HepG2 (cell line): ENCODE measurements around the gene PLAAT3. TPM values are rescaled to one million over a fixed set of nuclear protein-coding genes. Genes with fewer than 3 reads are reported as not detected.

ENCODE experiments used
- ATAC-seq: fragments of 200-7000 bp; cut with Tn5 transposase; 3 replicates; pipeline ENCODE4 v1.9.1; 2020; ENCODE audit warnings: mild to moderate bottlenecking, moderate library complexity
- BruUV-seq: library from RNA; stranded (reverse); fragments of 400-500 nt; replicated peaks from 2 replicates; lab custom pipeline; 2021; lab: Mats Ljungman, UMichigan
- CTCF ChIA-PET: fragments of 300-600 bp; formaldehyde crosslinking; extraction: SDS; loops from one replicate; lab custom pipeline; 2021; ENCODE audit warnings: low total read pairs, inconsistent platforms, low intra/inter-chr PET ratio; lab: Yijun Ruan, JAX
- POLR2A ChIA-PET: fragments of 350-600 bp; sonication (Branson Sonifier 250); formaldehyde crosslinking; loops from one replicate; lab custom pipeline; 2020; ENCODE audit warnings: antibody characterized with exemption, inconsistent platforms; lab: Yijun Ruan, JAX
- DNase-seq: peaks from one replicate; pipeline ENCODE4 v3.0.0-alpha.2; 2015; ENCODE audit warnings: low spot score
- FAIRE-seq: peaks from 3 replicates; lab custom pipeline; 2011; peaks lifted over from hg19 to GRCh38; lab: Jason Lieb, UNC
- H2AFZ ChIP-seq: one replicate; pipeline ENCODE4 v1.6.1; 2011; ENCODE audit warnings: low read length, inconsistent platforms
- H3K27ac ChIP-seq: fragments of 300-600 bp; 3 replicates; pipeline ENCODE4 v1.8.0; 2011; ENCODE audit warnings: mixed run types, mild to moderate bottlenecking, mixed read lengths, low read length, inconsistent platforms; ENCODE audit not compliant: insufficient read depth; ENCODE audit errors: extremely low read length
- H3K27me3 ChIP-seq, 2 experiments: fragments of 200-600 bp in 1 of 2; 2 replicates in 1 of 2; 3 replicates in 1 of 2; pipeline versions ENCODE4 v1.6.0 to v1.8.0; 2011; ENCODE audit warnings: low read length in 2 of 2, mild to moderate bottlenecking in 2 of 2, moderate library complexity in 2 of 2, inconsistent platforms in 1 of 2; ENCODE audit not compliant: insufficient read depth in 2 of 2, control insufficient read depth in 1 of 2
- H3K36me3 ChIP-seq, 2 experiments: fragments of 200-600 bp in 1 of 2; replicated peaks in 1 of 2; 2 replicates in 1 of 2; 3 replicates in 1 of 2; pipeline versions ENCODE4 v1.5.1 to v1.8.0; 2011; ENCODE audit warnings: low read length in 2 of 2, inconsistent platforms in 1 of 2; ENCODE audit not compliant: insufficient read depth in 2 of 2, control insufficient read depth in 1 of 2
- H3K4me1 ChIP-seq: 2 replicates; pipeline ENCODE4 v1.5.1; 2012; ENCODE audit warnings: low read length, inconsistent platforms; ENCODE audit not compliant: insufficient read depth
- H3K4me2 ChIP-seq: 2 replicates; pipeline ENCODE4 v1.6.0; 2011; ENCODE audit warnings: low read depth, low read length, inconsistent platforms
- H3K4me3 ChIP-seq, 3 experiments: fragments of 200-600 bp in 1 of 3; sonication (generic), shearing (Covaris generic) in 1 of 3; replicated peaks in 1 of 3; 2 replicates each; pipeline ENCODE4 v1.5.1; 2011 to 2016; ENCODE audit warnings: low read length in 3 of 3, inconsistent platforms in 2 of 3, low read depth in 2 of 3, mild to moderate bottlenecking in 2 of 3, control low read depth in 1 of 3, mixed read lengths in 1 of 3; ENCODE audit not compliant: insufficient read depth in 1 of 3
- H3K79me2 ChIP-seq: one replicate; pipeline ENCODE4 v1.6.1; 2011; ENCODE audit warnings: low read length, inconsistent platforms; ENCODE audit not compliant: insufficient read depth
- H3K9ac ChIP-seq: 2 replicates; pipeline ENCODE4 v1.6.0; 2011; ENCODE audit warnings: mild to moderate bottlenecking, low read depth, low read length, inconsistent platforms; ENCODE audit not compliant: insufficient read depth
- H3K9me3 ChIP-seq: 2 replicates; pipeline ENCODE4 v1.5.1; 2012; ENCODE audit warnings: mild to moderate bottlenecking, low read length
- H4K20me1 ChIP-seq: 2 replicates; pipeline ENCODE4 v1.6.0; 2011; ENCODE audit warnings: inconsistent platforms, mild to moderate bottlenecking, low read length, moderate library complexity; ENCODE audit not compliant: insufficient read depth
- DMAP1 ChIP-seq: IDR thresholded peaks from 2 replicates; pipeline ENCODE4 v1.6.1; 2016
- FLYWCH1 ChIP-seq: sonication (generic); formaldehyde crosslinking; IDR thresholded peaks from 2 replicates; pipeline ENCODE4 v1.8.1; 2023; ENCODE audit warnings: mild to moderate bottlenecking, missing genetic modification reagents
- FOXC1 ChIP-seq: sonication (generic); formaldehyde crosslinking; IDR thresholded peaks from 2 replicates; pipeline ENCODE4 v1.8.0; 2022; ENCODE audit warnings: mild to moderate bottlenecking, missing genetic modification reagents, borderline replicate concordance
- FOXM1 ChIP-seq: sonication (generic); formaldehyde crosslinking; IDR thresholded peaks from 2 replicates; pipeline ENCODE4 v1.5.0; 2020; ENCODE audit warnings: missing genetic modification reagents
- HDAC1 ChIP-seq: sonication (generic); formaldehyde crosslinking; IDR thresholded peaks from 2 replicates; pipeline ENCODE4 v1.5.1; 2020; ENCODE audit warnings: mild to moderate bottlenecking, missing genetic modification reagents
- IKZF1 ChIP-seq: fragments of 450-650 bp; IDR thresholded peaks from 2 replicates; pipeline ENCODE4 v1.7.1; 2016
- NFE2L2 ChIP-seq: fragments of 150-350 bp; IDR thresholded peaks from 2 replicates; pipeline ENCODE4 v1.6.1; 2014; ENCODE audit warnings: low read length
- POLR2AphosphoS5 ChIP-seq: IDR thresholded peaks from 2 replicates; pipeline ENCODE4 v1.6.1; 2012; ENCODE audit warnings: low read depth, low read length
- SP4 ChIP-seq: sonication (generic); formaldehyde crosslinking; IDR thresholded peaks from 2 replicates; pipeline ENCODE4 v1.8.1; 2023; ENCODE audit warnings: mild to moderate bottlenecking, missing genetic modification reagents
- THRA ChIP-seq: sonication (generic); formaldehyde crosslinking; IDR thresholded peaks from 2 replicates; pipeline ENCODE4 v1.4.0; 2020; ENCODE audit warnings: missing genetic modification reagents, borderline replicate concordance
- TOPORS ChIP-seq: sonication (generic); formaldehyde crosslinking; IDR thresholded peaks from 2 replicates; pipeline ENCODE4 v1.8.0; 2023; ENCODE audit warnings: mild to moderate bottlenecking, missing genetic modification reagents
- ZNF10 ChIP-seq: sonication (generic); formaldehyde crosslinking; IDR thresholded peaks from 2 replicates; pipeline ENCODE4 v1.4.0; 2020; ENCODE audit warnings: mild to moderate bottlenecking, low read depth, missing genetic modification reagents, borderline replicate concordance
- ZNF468 ChIP-seq: sonication (generic); formaldehyde crosslinking; IDR thresholded peaks from 2 replicates; pipeline ENCODE4 v1.8.0; 2022; ENCODE audit warnings: mild to moderate bottlenecking, moderate library complexity, missing genetic modification reagents
- WGBS: methylation state at CpG from one replicate; pipeline ENCODE4 v1.1.6; 2017; ENCODE audit warnings: low lambda C conversion rate; 5-methylcytosine and 5-hydroxymethylcytosine counted together
- in situ Hi-C: cut with HindIII; loops from 2 replicates; pipeline ENCODE4 v1.10.0; 2017; ENCODE audit warnings: low pct_unique_long_range_greater_than_20kb; ENCODE audit not compliant: extremely low pct_ligation_motif_present
- intact Hi-C: fragments of 100-400 bp; cut with micrococcal nuclease; formaldehyde crosslinking; loops from one replicate; pipeline ENCODE4 v1.10.0; 2022; ENCODE audit not compliant: unreplicated experiment
- polyA plus RNA-seq, 8 experiments: library from polyadenylated mRNA; depleted of rRNA in 3 of 8; stranded (reverse) in 7 of 8; unstranded in 1 of 8; fragments of >200 nt; fragmentation: Illumina TruSeq in 4 of 8; extraction: Trizol in 4 of 8; gene quantifications; 2 replicates each; pipeline versions ENCODE4 v1.2.1 to v1.2.3, GENCODE V29; 2011 to 2016; ENCODE audit warnings: low read depth in 4 of 8, missing spikeins in 1 of 8, mixed read lengths in 1 of 8; ENCODE audit not compliant: insufficient read depth in 1 of 8
- total RNA-seq, 5 experiments: library from RNA; depleted of rRNA; stranded (reverse); fragments of >200 nt; fragmentation: Illumina TruSeq; extraction: Trizol; gene quantifications; 2 replicates each; pipeline ENCODE4 v1.2.3, GENCODE V29; 2016; ENCODE audit warnings: low read depth in 1 of 5
- TF ChIP-seq, protein P1 (sequence below): sonication (generic); formaldehyde crosslinking; IDR thresholded peaks from 2 replicates; pipeline ENCODE4 v1.9.0; 2021; ENCODE audit warnings: missing genetic modification reagents, borderline replicate concordance

Gene PLAAT3
- total and polyA plus RNA-seq, 2 of the 13 experiments (the other 11 are each of a cell fraction or from before 2014, with no cell fraction given): 9.3 to 16.4 TPM

DNA sequence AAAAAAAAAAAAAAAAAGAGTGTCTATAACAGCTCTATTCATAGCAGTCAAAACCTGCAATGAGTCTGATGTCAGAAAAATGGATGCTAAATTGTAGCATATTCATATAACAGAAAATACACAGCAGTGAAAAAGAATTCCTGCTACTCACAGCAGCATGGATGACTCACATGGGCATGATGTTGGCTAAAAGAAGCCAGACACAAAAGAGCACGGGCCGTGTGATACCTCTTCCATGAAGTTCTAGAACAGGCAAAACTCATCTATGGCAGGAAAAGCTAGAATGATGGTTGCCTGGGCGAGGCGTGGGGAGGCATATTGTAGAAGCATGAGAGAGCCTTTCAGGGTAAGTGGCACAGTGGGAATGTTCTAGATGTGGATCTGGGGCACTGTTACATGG is 18.9 kb downstream of the PLAAT3 start:
- no peak overlapping the region for H3K4me3 ChIP-seq
- no peaks in the 10 kb centered on the region for H3K9me3 ChIP-seq
- no peak overlapping the region for H3K9ac ChIP-seq
- CTCF ChIA-PET: interaction anchor here (0.9 kb wide), 1 partner anchor 41 kb away, joined by 3 read pairs; no protein-coding TSS in a partner anchor
- H3K36me3 ChIP-seq: no peaks in the 10 kb centered on the region
- no peaks in the 10 kb centered on the region; a peak in 1 of 5 replicates for H3K27me3 ChIP-seq
- in situ Hi-C loops: no loop called here
- no peaks in the 10 kb centered on the region for H3K4me1 ChIP-seq
- 78% methylated on average over 4 of the region's 4 CpGs for WGBS
- no peaks in the 10 kb centered on the region for H4K20me1 ChIP-seq
- POLR2A ChIA-PET: no interaction called here
- ATAC-seq (no peak), DNase-seq (no peak), FAIRE-seq (no peak)
- no peak overlapping the region for H3K4me2 ChIP-seq
- intact Hi-C loops: no loop called here
- H3K27ac ChIP-seq: no peak overlapping the region
- no peaks in the 10 kb centered on the region for H3K79me2 ChIP-seq
- TF ChIP-seq DMAP1 (CRISPR knock-in tag) (no peak), FOXC1 (CRISPR knock-in tag) (no peak), NFE2L2 (no peak), IKZF1 (no peak), FLYWCH1 (CRISPR knock-in tag) (no peak), HDAC1 (no peak), FOXM1 (no peak), SP4 (CRISPR knock-in tag) (no peak), ZNF468 (CRISPR knock-in tag) (no peak), ZNF10 (CRISPR knock-in tag) (no peak), THRA (CRISPR knock-in tag) (no peak), TOPORS (CRISPR knock-in tag) (no peak), POLR2AphosphoS5 (no peak)
- TF ChIP-seq, protein P1, sequence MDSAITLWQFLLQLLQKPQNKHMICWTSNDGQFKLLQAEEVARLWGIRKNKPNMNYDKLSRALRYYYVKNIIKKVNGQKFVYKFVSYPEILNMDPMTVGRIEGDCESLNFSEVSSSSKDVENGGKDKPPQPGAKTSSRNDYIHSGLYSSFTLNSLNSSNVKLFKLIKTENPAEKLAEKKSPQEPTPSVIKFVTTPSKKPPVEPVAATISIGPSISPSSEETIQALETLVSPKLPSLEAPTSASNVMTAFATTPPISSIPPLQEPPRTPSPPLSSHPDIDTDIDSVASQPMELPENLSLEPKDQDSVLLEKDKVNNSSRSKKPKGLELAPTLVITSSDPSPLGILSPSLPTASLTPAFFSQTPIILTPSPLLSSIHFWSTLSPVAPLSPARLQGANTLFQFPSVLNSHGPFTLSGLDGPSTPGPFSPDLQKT: no peak
- no peak overlapping the region for H2AFZ ChIP-seq
- no TSS peak for BruUV-seq
